H1 (cell line): Measurements from ENCODE around the gene TOR4A. TPM values are rescaled to one million over a fixed set of nuclear protein-coding genes. Genes with fewer than 3 reads are reported as not detected.

ENCODE experiments used
- CTCF ChIA-PET: fragments of 300-600 bp; sonication (Branson Sonifier 250); formaldehyde crosslinking; loops from one replicate; lab custom pipeline; 2021; ENCODE audit not compliant: partially characterized antibody; lab: Charles Lee
- POLR2A ChIA-PET: fragments of 300-600 bp; sonication (Branson Sonifier 250); formaldehyde crosslinking; loops from one replicate; lab custom pipeline; 2021; ENCODE audit warnings: inconsistent platforms; ENCODE audit not compliant: partially characterized antibody; lab: Charles Lee
- DNase-seq, 2 experiments: peaks; one replicate each; pipeline versions ENCODE4 v3.0.0 to v3.0.0-alpha.2; 2010 to 2022; ENCODE audit warnings: low spot score in 2 of 2, low read depth in 1 of 2, mixed read lengths in 1 of 2
- FAIRE-seq: peaks from 2 replicates; lab custom pipeline; 2011; peaks lifted over from hg19 to GRCh38; lab: Jason Lieb, UNC
- H2AFZ ChIP-seq: 2 replicates; pipeline ENCODE4 v1.8.1; 2012; ENCODE audit warnings: low read length, inconsistent platforms
- H2AK5ac ChIP-seq: 2 replicates; pipeline ENCODE4 v1.6.1; 2013; ENCODE audit warnings: low read depth, low read length
- H2BK120ac ChIP-seq: replicated peaks from 2 replicates; pipeline ENCODE3; 2013; ENCODE audit warnings: low read depth, low read length, inconsistent platforms
- H2BK12ac ChIP-seq: 2 replicates; pipeline ENCODE4 v1.6.1; 2013; ENCODE audit warnings: low read depth, low read length
- H2BK15ac ChIP-seq: 2 replicates; pipeline ENCODE4 v1.6.1; 2013; ENCODE audit warnings: low read length
- H2BK20ac ChIP-seq: 2 replicates; pipeline ENCODE4 v1.6.1; 2013; ENCODE audit warnings: low read length
- H2BK5ac ChIP-seq: 2 replicates; pipeline ENCODE4 v1.6.1; 2013; ENCODE audit warnings: low read depth, low read length
- H3K14ac ChIP-seq: 2 replicates; pipeline ENCODE4 v1.6.1; 2013; ENCODE audit warnings: inconsistent platforms; ENCODE audit not compliant: insufficient read length
- H3K18ac ChIP-seq: 2 replicates; pipeline ENCODE4 v1.6.1; 2013; ENCODE audit warnings: low read length; ENCODE audit errors: extremely low read depth
- H3K23ac ChIP-seq: 2 replicates; pipeline ENCODE4 v1.6.1; 2013; ENCODE audit warnings: inconsistent platforms; ENCODE audit not compliant: insufficient read length
- H3K23me2 ChIP-seq: 2 replicates; pipeline ENCODE4 v1.6.1; 2013; ENCODE audit warnings: low read depth, low read length
- H3K27ac ChIP-seq: 2 replicates; pipeline ENCODE4 v1.6.1; 2011; ENCODE audit warnings: low read depth, low read length, inconsistent platforms
- H3K27me3 ChIP-seq, 4 experiments: replicated peaks in 1 of 4; 1 replicate in 1 of 4; 2 replicates in 3 of 4; pipeline versions ENCODE4 v1.6.1 to v1.8.1; 2011 to 2013; ENCODE audit warnings: low read length in 3 of 4, mild to moderate bottlenecking in 3 of 4, inconsistent platforms in 2 of 4, mixed read lengths in 2 of 4, moderate library complexity in 1 of 4; ENCODE audit not compliant: control insufficient read depth in 3 of 4, insufficient read depth in 3 of 4; ENCODE audit errors: extremely low read depth in 1 of 4
- H3K36me3 ChIP-seq, 4 experiments: 2 replicates each; pipeline versions ENCODE4 v1.6.1 to v1.8.1; 2011 to 2013; ENCODE audit warnings: mild to moderate bottlenecking in 4 of 4, low read length in 3 of 4, moderate library complexity in 2 of 4, control low read depth in 1 of 4, inconsistent platforms in 1 of 4; ENCODE audit not compliant: insufficient read depth in 4 of 4, control insufficient read depth in 2 of 4
- H3K4ac ChIP-seq: replicated peaks from 2 replicates; pipeline ENCODE3; 2013; ENCODE audit warnings: low read length, low read depth, mixed read lengths, inconsistent platforms; ENCODE audit not compliant: insufficient read length
- H3K4me1 ChIP-seq, 4 experiments: replicated peaks in 1 of 4; 1 replicate in 1 of 4; 2 replicates in 3 of 4; pipeline versions ENCODE4 v1.6.1 to v1.8.1; 2011 to 2013; ENCODE audit warnings: low read length in 3 of 4, inconsistent platforms in 2 of 4, mixed read lengths in 1 of 4; ENCODE audit not compliant: insufficient read depth in 4 of 4, control insufficient read depth in 3 of 4
- H3K4me2 ChIP-seq, 2 experiments: 2 replicates each; pipeline versions ENCODE4 v1.6.1 to v1.8.1; 2011 to 2013; ENCODE audit warnings: low read depth in 2 of 2, low read length in 2 of 2, control low read depth in 1 of 2, inconsistent platforms in 1 of 2, mild to moderate bottlenecking in 1 of 2; ENCODE audit not compliant: insufficient read depth in 1 of 2
- H3K4me3 ChIP-seq, 4 experiments: fragments of 200-600, 300-600 bp in 1 of 4; sonication (generic), shearing (Covaris generic), sonication (Bioruptor Twin) in 1 of 4; 2 replicates each; pipeline versions ENCODE4 v1.5.1 to v1.8.1; 2011 to 2016; ENCODE audit warnings: low read length in 4 of 4, low read depth in 3 of 4, control low read depth in 2 of 4, inconsistent platforms in 2 of 4, mild to moderate bottlenecking in 2 of 4, mixed read lengths in 1 of 4, moderate library complexity in 1 of 4; ENCODE audit not compliant: insufficient read depth in 2 of 4; ENCODE audit errors: extremely low read depth in 1 of 4
- H3K56ac ChIP-seq: replicated peaks from 2 replicates; pipeline ENCODE3; 2013; ENCODE audit warnings: low read depth, mild to moderate bottlenecking, mixed read lengths, low read length, inconsistent platforms; ENCODE audit not compliant: insufficient read length
- H3K79me1 ChIP-seq: 2 replicates; pipeline ENCODE4 v1.6.1; 2013; ENCODE audit warnings: low read depth, low read length, control low read depth
- H3K79me2 ChIP-seq, 2 experiments: 2 replicates each; pipeline versions ENCODE4 v1.6.1 to v1.8.1; 2012 to 2013; ENCODE audit warnings: low read length in 2 of 2, mild to moderate bottlenecking in 2 of 2, inconsistent platforms in 1 of 2; ENCODE audit not compliant: insufficient read depth in 2 of 2, control insufficient read depth in 1 of 2
- H3K9ac ChIP-seq, 4 experiments: replicated peaks in 1 of 4; 1 replicate in 1 of 4; 2 replicates in 3 of 4; pipeline versions ENCODE4 v1.6.1 to v1.8.1; 2011 to 2013; ENCODE audit warnings: low read depth in 3 of 4, low read length in 3 of 4, control low read depth in 2 of 4, mild to moderate bottlenecking in 2 of 4, moderate library complexity in 2 of 4, inconsistent platforms in 1 of 4; ENCODE audit errors: extremely low read depth in 1 of 4
- H3K9me3 ChIP-seq, 2 experiments: 2 replicates each; pipeline versions ENCODE4 v1.6.1 to v1.8.1; 2012 to 2013; ENCODE audit warnings: mild to moderate bottlenecking in 2 of 2, moderate library complexity in 2 of 2, control low read depth in 1 of 2, inconsistent platforms in 1 of 2, low read depth in 1 of 2, low read length in 1 of 2, mixed read lengths in 1 of 2; ENCODE audit not compliant: insufficient read depth in 2 of 2
- H4K20me1 ChIP-seq, 2 experiments: replicated peaks in 1 of 2; 2 replicates each; pipeline versions ENCODE3 to v1.8.1; 2011 to 2013; ENCODE audit warnings: inconsistent platforms in 2 of 2, low read length in 2 of 2, mild to moderate bottlenecking in 1 of 2; ENCODE audit not compliant: insufficient read depth in 2 of 2, control insufficient read depth in 1 of 2
- H4K5ac ChIP-seq: 2 replicates; pipeline ENCODE4 v1.6.1; 2013; ENCODE audit warnings: low read length, low read depth, mixed read lengths, inconsistent platforms; ENCODE audit not compliant: insufficient read length
- H4K8ac ChIP-seq: 2 replicates; pipeline ENCODE4 v1.8.0; 2013; ENCODE audit warnings: mild to moderate bottlenecking, moderate library complexity, low read length, inconsistent platforms; ENCODE audit not compliant: insufficient read depth; ENCODE audit errors: extremely low read depth
- H4K91ac ChIP-seq: replicated peaks from 2 replicates; pipeline ENCODE3; 2013; ENCODE audit warnings: low read length, mixed read lengths, inconsistent platforms; ENCODE audit not compliant: insufficient read length
- ASH2L ChIP-seq: fragments of 200-600, 300-600 bp; sonication (generic); IDR thresholded peaks from one replicate; pipeline ENCODE4 v1.7.1; 2017; ENCODE audit warnings: low read length
- CTBP2 ChIP-seq: IDR thresholded peaks from 2 replicates; pipeline ENCODE4 v1.7.0; 2011; ENCODE audit warnings: borderline replicate concordance, mild to moderate bottlenecking, moderate library complexity, mixed read lengths, low read length; ENCODE audit not compliant: insufficient read depth, insufficient read length
- GTF2F1 ChIP-seq: IDR thresholded peaks from 2 replicates; pipeline ENCODE4 v1.6.1; 2012; ENCODE audit warnings: low read depth, low read length, improper control_type of control experiment, borderline replicate concordance
- HDAC2 ChIP-seq, 2 experiments: fragments of 300-600 bp in 1 of 2; sonication (generic) in 1 of 2; IDR thresholded peaks; 2 replicates each; pipeline ENCODE4 v1.6.1; 2011 to 2012; ENCODE audit warnings: low read depth in 2 of 2, low read length in 2 of 2, mild to moderate bottlenecking in 2 of 2, moderate library complexity in 2 of 2, borderline replicate concordance in 1 of 2, inconsistent platforms in 1 of 2
- JUND ChIP-seq: IDR thresholded peaks from 2 replicates; pipeline ENCODE4 v1.6.1; 2011; ENCODE audit warnings: mild to moderate bottlenecking, improper control_type of control experiment, low read length
- PHF8 ChIP-seq: fragments of 200-600 bp; sonication (generic); conservative IDR thresholded peaks from 2 replicates; pipeline ENCODE4 v1.7.1; 2012; ENCODE audit warnings: low read depth, mild to moderate bottlenecking, inconsistent platforms, low read length, moderate library complexity
- RBBP5 ChIP-seq: IDR thresholded peaks from 2 replicates; pipeline ENCODE4 v1.7.1; 2012; ENCODE audit warnings: low read depth, mild to moderate bottlenecking, inconsistent platforms, low read length, moderate library complexity, borderline replicate concordance
- SIX5 ChIP-seq: IDR thresholded peaks from 2 replicates; pipeline ENCODE4 v1.6.1; 2011; ENCODE audit warnings: mild to moderate bottlenecking, low read depth, low read length
- TAF1 ChIP-seq: IDR thresholded peaks from 2 replicates; pipeline ENCODE4 v1.6.1; 2011; ENCODE audit warnings: mild to moderate bottlenecking, low read depth, low read length
- TCF12 ChIP-seq: IDR thresholded peaks from 2 replicates; pipeline ENCODE4 v1.6.1; 2011; ENCODE audit warnings: low read depth, mild to moderate bottlenecking, low read length
- WGBS, 2 experiments: shearing (Covaris generic) in 1 of 2; methylation state at CpG; one replicate each; pipeline versions ENCODE4 v1.1.6 to v1.1.7; 2013 to 2015; ENCODE audit warnings: low lambda C conversion rate in 2 of 2, mixed read lengths in 2 of 2, inconsistent platforms in 1 of 2, low coverage in 1 of 2, missing lambda C conversion rate in 1 of 2; ENCODE audit not compliant: insufficient replicate concordance in 2 of 2, insufficient coverage in 1 of 2, insufficient read length in 1 of 2; ENCODE audit errors: extremely low coverage in 1 of 2, missing lambda C conversion rate in 1 of 2; 5-methylcytosine and 5-hydroxymethylcytosine counted together
- polyA plus RNA-seq, 7 experiments: library from polyadenylated mRNA; depleted of rRNA in 3 of 7; stranded (reverse) in 5 of 7; unstranded in 2 of 7; fragments of >200 nt in 5 of 7; fragments of 200-250 nt in 2 of 7; gene quantifications; 1 replicate in 5 of 7; 2 replicates in 1 of 7; 4 replicates in 1 of 7; pipeline versions ENCODE4 v1.2.1 to v1.2.3, GENCODE V29; 2011 to 2013; ENCODE audit warnings: missing spikeins in 2 of 7, mixed read lengths in 2 of 7
- total RNA-seq: library from RNA; stranded (reverse); fragmentation: NEBNext Ultra II Directional; extraction: Animal tissue kit (Norgen Biotek cat#: 25700); gene quantifications from 2 replicates; pipeline ENCODE4 v1.2.1, GENCODE V29; 2021

TOR4A gene
- total and polyA plus RNA-seq, 2 of the 8 experiments (the other 6 are each of a cell fraction or from before 2014, with no cell fraction given): 8.4 to 9.3 TPM

DNA sequence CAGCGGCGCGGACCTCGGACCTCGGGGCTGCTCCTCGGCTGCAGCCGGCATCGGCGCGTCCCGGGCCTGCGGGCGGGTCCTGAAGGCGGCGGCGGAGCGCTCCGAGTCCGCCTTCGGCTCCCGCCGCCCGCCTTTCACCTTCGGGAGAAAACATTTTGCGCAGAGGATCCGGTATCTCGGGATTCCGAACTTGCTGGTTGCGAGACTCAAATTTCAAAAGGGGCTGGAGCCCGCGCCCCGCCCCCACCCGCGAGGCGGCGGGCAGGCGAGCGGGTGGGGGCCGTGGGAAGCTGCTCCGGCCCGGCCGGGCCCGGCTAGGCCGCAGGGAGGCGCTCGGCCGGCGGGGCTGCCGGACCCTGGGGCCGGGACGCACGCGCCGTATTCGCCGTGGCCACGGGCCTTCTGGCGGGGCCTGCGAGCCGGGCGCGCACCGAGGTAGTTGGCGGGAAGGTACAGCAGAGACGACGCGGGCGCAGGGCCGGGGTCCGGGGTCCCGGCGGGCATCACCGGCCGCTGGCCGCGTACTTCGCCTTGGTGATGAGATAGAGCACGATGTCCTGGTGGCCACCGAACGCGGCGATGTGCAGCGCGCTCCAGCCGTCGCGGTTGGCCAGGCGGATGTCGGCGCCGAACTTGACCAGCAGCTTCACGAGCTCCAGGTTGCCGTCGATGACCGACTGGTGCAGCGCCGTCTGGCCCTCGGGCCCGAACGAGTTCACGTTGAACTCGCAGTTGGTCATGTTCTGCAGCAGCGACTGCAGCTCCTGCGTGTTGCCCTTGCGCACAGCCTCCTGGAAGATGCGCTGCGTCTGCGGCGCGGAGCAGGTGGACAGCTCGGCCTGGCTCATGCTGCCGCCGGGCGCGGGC is 23.8 kb downstream of the TOR4A start:
- Histone ChIP-seq H3K4me2 (peak overlapping the region; percentile 87 to 98), H2BK12ac (peak overlapping the region; percentile 98; the same call in 1 of the 2 replicates), H2AFZ (no peak overlapping the region), H3K27me3 (peaks cover 0 to 25% (median 11%) of the 10 kb centered on the region in 4 experiments; a peak in 5 of 7 replicates), H4K91ac (peak overlapping the region; percentile 93), H3K36me3 (no peaks in the 10 kb centered on the region), H2BK20ac (no peak overlapping the region; the same call in 1 of the 2 replicates), H3K56ac (no peak overlapping the region), H3K4ac (peak overlapping the region; percentile 95), H2BK120ac (no peak overlapping the region), H4K5ac (peak overlapping the region; percentile 50), H3K4me3 (peak overlapping the region; percentile 83 to 97 (median 84)), H3K23me2 (peaks cover 11% of the 10 kb centered on the region), H4K8ac (peak overlapping the region; percentile 77), H3K9ac (peak overlapping the region; percentile 67 to 81 (median 70)), H3K9me3 (no peaks in the 10 kb centered on the region), H2AK5ac (peak overlapping the region; percentile 89; the same call in 1 of the 2 replicates), H3K4me1 (peaks cover 3 to 60% (median 51%) of the 10 kb centered on the region in 4 experiments), H3K79me1 (peaks cover 3% of the 10 kb centered on the region), H3K23ac (no peak overlapping the region), H3K18ac (peak overlapping the region; percentile 80), H3K27ac (0 out of 2 replicates have a peak overlapping the region, but pooled peaks have one; percentile 33), H3K79me2 (peaks cover 0 to 3% of the 10 kb centered on the region in 2 experiments; a peak in 1 of 4 replicates), H2BK15ac (0 out of 2 replicates have a peak overlapping the region, but pooled peaks have one; percentile 65), H4K20me1 (peaks cover 3 to 11% of the 10 kb centered on the region in 2 experiments), H2BK5ac (peak overlapping the region; percentile 75; the same call in 1 of the 2 replicates), H3K14ac (no peak overlapping the region)
- POLR2A ChIA-PET: interaction anchor here (0.5 to 10.0 kb wide), 13 partner anchors 14 to 104 kb away, joined by 3 to 129 read pairs (median 4); partner anchors contain the start of gene TOR4A
- CTCF ChIA-PET: interaction anchor here (0.6 to 4.7 kb wide), 15 partner anchors 10 to 249 kb away, joined by 3 to 55 read pairs (median 4); no protein-coding TSS in a partner anchor
- WGBS, 2 experiments: 1% methylated on average over 87 of the region's 115 CpGs; no CpG with 5 or more reads in 1 of the 2 experiments
- no peak for FAIRE-seq
- DNase-seq: peak in 1 of 2 experiments; percentile 76
- TF ChIP-seq HDAC2 (IDR thresholded peaks at IDR 0.05; ENCODE audit: borderline replicate concordance in 1 of 2, low read depth in 2 of 2, low read length in 2 of 2) (peak in 1 of 2 experiments; percentile 76; a peak in 1 of 4 replicates), CTBP2 (peak; percentile 68), ASH2L (peak; percentile 24), TCF12 (no peak), GTF2F1 (no peak), SIX5 (no peak), JUND (no peak), RBBP5 (peak; percentile 73; the same call in 1 of the 2 replicates), PHF8 (0 out of 2 replicates have a peak, but pooled peaks have one; percentile 28), TAF1 (peak; percentile 48; the same call in 1 of the 2 replicates)
